Loucy (cell line): Measurements from ENCODE around the gene TAS2R46.
"Not testable (repeated sequence)": the region's sequence is repeated elsewhere in the genome, so short reads cannot be mapped to it uniquely, and the experiment has no call there.

Experiments used
- H2AFZ ChIP-seq: fragments of 200-600 bp; sonication (generic); 2 replicates; pipeline ENCODE4 v1.6.0; 2016; ENCODE audit warnings: antibody characterized with exemption, mild to moderate bottlenecking, low read length, moderate library complexity
- H3F3A ChIP-seq: fragments of 200-600 bp; 2 replicates; pipeline ENCODE4 v1.6.0; 2016; ENCODE audit warnings: antibody characterized with exemption, low read depth, mild to moderate bottlenecking
- H3K27me3 ChIP-seq: fragments of 200-600 bp; sonication (generic); 2 replicates; pipeline ENCODE4 v1.6.1; 2014; ENCODE audit warnings: low read length, mild to moderate bottlenecking; ENCODE audit not compliant: insufficient read depth, poor library complexity, severe bottlenecking
- H3K36me3 ChIP-seq: fragments of 200-600 bp; sonication (generic); 2 replicates; pipeline ENCODE4 v1.6.1; 2016; ENCODE audit warnings: low read length; ENCODE audit not compliant: insufficient read depth
- H3K4me1 ChIP-seq: fragments of 200-600 bp; sonication (generic); 2 replicates; pipeline ENCODE4 v1.5.1; 2014; ENCODE audit warnings: low read length, mild to moderate bottlenecking; ENCODE audit not compliant: insufficient read depth, poor library complexity, severe bottlenecking
- H3K4me2 ChIP-seq: fragments of 200-600 bp; sonication (generic); 2 replicates; pipeline ENCODE4 v1.6.0; 2014; ENCODE audit warnings: antibody characterized with exemption, low read length, low read depth, mild to moderate bottlenecking; ENCODE audit not compliant: poor library complexity, severe bottlenecking
- H3K4me3 ChIP-seq: fragments of 200-600 bp; sonication (generic); 2 replicates; pipeline ENCODE4 v1.5.1; 2014; ENCODE audit warnings: low read length, mild to moderate bottlenecking, mixed read lengths; ENCODE audit not compliant: poor library complexity, severe bottlenecking
- H3K79me2 ChIP-seq: fragments of 200-600 bp; sonication (generic); 2 replicates; pipeline ENCODE4 v1.6.1; 2014; ENCODE audit warnings: low read length; ENCODE audit not compliant: insufficient read depth
- H3K9ac ChIP-seq: fragments of 200-600 bp; sonication (generic); 2 replicates; pipeline ENCODE4 v1.6.0; 2014; ENCODE audit warnings: mild to moderate bottlenecking, low read depth, low read length, moderate library complexity; ENCODE audit not compliant: poor library complexity, severe bottlenecking
- H3K9me2 ChIP-seq: fragments of 200-600 bp; sonication (generic); replicated peaks from 2 replicates; pipeline ENCODE4 v1.6.1; 2016; ENCODE audit warnings: low read depth, low read length, mixed read lengths
- H3K9me3 ChIP-seq: fragments of 200-600 bp; sonication (generic); 2 replicates; pipeline ENCODE4 v1.6.1; 2014; ENCODE audit warnings: mild to moderate bottlenecking, antibody characterized with exemption, low read length, low read depth; ENCODE audit not compliant: insufficient read depth
- H4K20me1 ChIP-seq: fragments of 200-600 bp; sonication (generic); 2 replicates; pipeline ENCODE4 v1.6.0; 2014; ENCODE audit warnings: antibody characterized with exemption, low read length, mild to moderate bottlenecking; ENCODE audit not compliant: insufficient read depth, poor library complexity, severe bottlenecking
- CTCF ChIP-seq: fragments of 200-600 bp; sonication (generic); conservative IDR thresholded peaks from 2 replicates; pipeline ENCODE4 v1.5.1; 2014; ENCODE audit warnings: mild to moderate bottlenecking, antibody characterized with exemption, low read length
- EZH2phosphoT487 ChIP-seq: fragments of 200-600 bp; IDR thresholded peaks from 2 replicates; pipeline ENCODE4 v1.6.1; 2018; ENCODE audit warnings: antibody characterized with exemption, mild to moderate bottlenecking, moderate library complexity, borderline replicate concordance

Gene TAS2R46

GRCh38 chr12:11062194-11062593, at the start of gene TAS2R46:
TAS2R46 (minus strand) TSS chr12:11062294; CDS start chr12:11062294, 0 bp downstream.
- not testable (repeated sequence) for H3K36me3 ChIP-seq, H3K4me1 ChIP-seq, H3K27me3 ChIP-seq, H3F3A ChIP-seq, H4K20me1 ChIP-seq, H3K9me2 ChIP-seq, H3K4me3 ChIP-seq, H3K4me2 ChIP-seq, H2AFZ ChIP-seq, H3K9ac ChIP-seq, H3K9me3 ChIP-seq, H3K79me2 ChIP-seq

GRCh38 chr12:11111213-11111612, 49.1 kb upstream of the TAS2R46 start:
- H3K79me2 ChIP-seq: not testable (repeated sequence)

GRCh38 chr12:11108862-11109261, 46.8 kb upstream of the TAS2R46 start:
- no peak overlapping the region for H2AFZ ChIP-seq
- H3K4me2 ChIP-seq: no peak overlapping the region
- no peaks in the 10 kb centered on the region for H4K20me1 ChIP-seq
- TF ChIP-seq EZH2phosphoT487: no peak
- TF ChIP-seq CTCF: no peak
- H3K9me2 ChIP-seq: no peaks in the 10 kb centered on the region
- no peak overlapping the region for H3K4me3 ChIP-seq
- peaks cover 3% of the 10 kb centered on the region; the same call in 1 of the 2 replicates for H3K79me2 ChIP-seq
- no peaks in the 10 kb centered on the region for H3K27me3 ChIP-seq
- H3K9me3 ChIP-seq: no peaks in the 10 kb centered on the region
- H3F3A ChIP-seq: no peaks in the 10 kb centered on the region
- H3K36me3 ChIP-seq: no peaks in the 10 kb centered on the region
- no peak overlapping the region for H3K9ac ChIP-seq
- no peaks in the 10 kb centered on the region for H3K4me1 ChIP-seq

More at GRCh38 chr12:11111213-11111612, 49.1 kb upstream of the TAS2R46 start:
- not testable (repeated sequence) for H2AFZ ChIP-seq, H3K36me3 ChIP-seq, H4K20me1 ChIP-seq, H3K9me2 ChIP-seq, H3K4me3 ChIP-seq, H3K9ac ChIP-seq, H3K4me2 ChIP-seq, H3F3A ChIP-seq, H3K9me3 ChIP-seq, H3K27me3 ChIP-seq, H3K4me1 ChIP-seq

GRCh38 chr12:11107719-11108118, 45.6 kb upstream of the TAS2R46 start:
- no peaks in the 10 kb centered on the region for H3K4me1 ChIP-seq
- TF ChIP-seq CTCF: no peak
- TF ChIP-seq EZH2phosphoT487: no peak
- H3K9ac ChIP-seq: no peak overlapping the region
- no peaks in the 10 kb centered on the region for H3K27me3 ChIP-seq
- H3F3A ChIP-seq: no peaks in the 10 kb centered on the region
- H2AFZ ChIP-seq: no peak overlapping the region
- H3K9me3 ChIP-seq: no peaks in the 10 kb centered on the region
- no peaks in the 10 kb centered on the region for H3K9me2 ChIP-seq
- H3K36me3 ChIP-seq: no peaks in the 10 kb centered on the region
- H3K4me2 ChIP-seq: no peak overlapping the region
- H3K79me2 ChIP-seq: peaks cover 3% of the 10 kb centered on the region; the same call in 1 of the 2 replicates
- H4K20me1 ChIP-seq: no peaks in the 10 kb centered on the region
- no peak overlapping the region for H3K4me3 ChIP-seq
